A549 treated with AZD9567 at 1 μM for 4 hours (cell line): ENCODE results near the gene HNMT. TPM values are rescaled to one million over a fixed set of nuclear protein-coding genes. Genes with fewer than 3 reads are reported as not detected.

ENCODE experiments used
- total RNA-seq: library from RNA; stranded (reverse); fragments of 200-300 nt; extraction: Qiagen RNA extraction; gene quantifications from 5 replicates; pipeline ENCODE4 v1.2.3, GENCODE V29; 2022; ENCODE audit not compliant: insufficient read depth

HNMT gene
- total RNA-seq, result 0.50 to 1.0 TPM (median 0.83 TPM) in 5 replicates

DNA sequence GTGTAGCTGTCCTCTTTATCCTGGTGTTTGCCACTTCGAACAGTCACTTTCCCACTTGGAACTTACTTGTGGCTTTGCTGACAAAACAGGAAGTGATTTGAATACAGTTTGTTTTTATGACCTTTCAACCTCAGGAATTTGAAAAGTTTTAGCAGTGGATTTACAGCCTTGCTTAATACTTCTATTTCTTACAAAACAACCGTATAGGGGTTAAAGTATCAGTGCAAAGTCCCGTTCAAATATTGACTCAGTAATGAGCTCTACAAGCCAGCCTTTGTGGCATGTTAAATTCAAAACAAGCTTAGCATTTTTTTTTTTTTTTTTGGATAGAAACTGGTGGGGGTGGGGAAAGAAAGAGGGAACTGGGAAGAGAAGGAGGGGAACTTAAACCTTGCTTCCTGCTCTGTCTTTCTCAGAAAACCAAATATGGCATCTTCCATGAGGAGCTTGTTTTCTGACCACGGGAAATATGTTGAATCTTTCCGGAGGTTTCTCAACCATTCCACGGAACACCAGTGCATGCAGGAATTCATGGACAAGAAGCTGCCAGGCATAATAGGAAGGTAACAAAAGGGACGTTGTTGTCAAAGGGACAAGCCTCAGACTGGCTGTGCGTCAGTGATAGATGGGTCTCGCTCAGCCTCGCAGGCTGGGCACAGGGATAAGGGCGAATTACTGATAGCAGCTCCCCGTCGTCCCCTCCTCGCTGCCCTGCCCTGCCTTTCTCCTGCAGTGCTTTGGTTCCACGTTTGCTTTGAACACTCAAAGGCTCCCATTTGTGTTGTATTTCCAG lies at the start of gene HNMT:
Gene HNMT, plus strand, starts transcription at position 408 of the 793 bp plus-strand sequence. Its CDS starts 19 bp downstream, at position 427.

